Measurements from ENCODE around the gene TMEM255B. TPM values are rescaled to one million over a fixed set of nuclear protein-coding genes. Genes with fewer than 3 reads are reported as not detected.

The TMEM255B gene
- total RNA-seq, 2 experiments from 2014 or later = 1.0 to 1.2 TPM

- TF ChIP-seq, protein P1, sequence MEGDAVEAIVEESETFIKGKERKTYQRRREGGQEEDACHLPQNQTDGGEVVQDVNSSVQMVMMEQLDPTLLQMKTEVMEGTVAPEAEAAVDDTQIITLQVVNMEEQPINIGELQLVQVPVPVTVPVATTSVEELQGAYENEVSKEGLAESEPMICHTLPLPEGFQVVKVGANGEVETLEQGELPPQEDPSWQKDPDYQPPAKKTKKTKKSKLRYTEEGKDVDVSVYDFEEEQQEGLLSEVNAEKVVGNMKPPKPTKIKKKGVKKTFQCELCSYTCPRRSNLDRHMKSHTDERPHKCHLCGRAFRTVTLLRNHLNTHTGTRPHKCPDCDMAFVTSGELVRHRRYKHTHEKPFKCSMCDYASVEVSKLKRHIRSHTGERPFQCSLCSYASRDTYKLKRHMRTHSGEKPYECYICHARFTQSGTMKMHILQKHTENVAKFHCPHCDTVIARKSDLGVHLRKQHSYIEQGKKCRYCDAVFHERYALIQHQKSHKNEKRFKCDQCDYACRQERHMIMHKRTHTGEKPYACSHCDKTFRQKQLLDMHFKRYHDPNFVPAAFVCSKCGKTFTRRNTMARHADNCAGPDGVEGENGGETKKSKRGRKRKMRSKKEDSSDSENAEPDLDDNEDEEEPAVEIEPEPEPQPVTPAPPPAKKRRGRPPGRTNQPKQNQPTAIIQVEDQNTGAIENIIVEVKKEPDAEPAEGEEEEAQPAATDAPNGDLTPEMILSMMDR (IDR thresholded peaks at IDR 0.05) = no peak
- DNase-seq (no peak), ATAC-seq (ENCODE audit: poor library complexity) (no peak)
- Histone ChIP-seq H3K36me3 (ENCODE audit: insufficient read depth, low read length) (no peaks in the 10 kb centered on the region), H3K4me1 (ENCODE audit: insufficient read depth, low read length) (no peaks in the 10 kb centered on the region), H3K27me3 (ENCODE audit: control insufficient read depth in 1 of 2, insufficient read depth in 2 of 2, low read length in 2 of 2) (peaks cover 0 to 6% of the 10 kb centered on the region in 2 experiments), H3K4me3 (ENCODE audit: low read length) (no peak overlapping the region), H3K9me3 (ENCODE audit: control insufficient read depth in 1 of 2, insufficient read depth in 1 of 2, low read length in 2 of 2) (no peaks in the 10 kb centered on the region), H3K27ac (ENCODE audit: low read depth in 1 of 2, low read length in 2 of 2) (no peak overlapping the region)
- ChIA-PET POLR2A (no interaction called here), CTCF (no interaction called here)
- no peaks in the 10 kb centered on the region for H3K36me3 Mint-ChIP-seq (ENCODE audit: low read depth)
- intact Hi-C loops (cut with DNase I, micrococcal nuclease) = no loop called here
- H3K4me1 Mint-ChIP-seq (ENCODE audit: low read depth) = no peaks in the 10 kb centered on the region
- H3K27me3 Mint-ChIP-seq = peaks cover 11% of the 10 kb centered on the region
- no peaks in the 10 kb centered on the region for H3K9me3 Mint-ChIP-seq
- no peak overlapping the region for H3K27ac Mint-ChIP-seq
- H3K4me3 Mint-ChIP-seq = no peak overlapping the region
These were observed 5.9 kb upstream of the TMEM255B start for GRCh38 chr13:113753171-113753570.

DNA sequence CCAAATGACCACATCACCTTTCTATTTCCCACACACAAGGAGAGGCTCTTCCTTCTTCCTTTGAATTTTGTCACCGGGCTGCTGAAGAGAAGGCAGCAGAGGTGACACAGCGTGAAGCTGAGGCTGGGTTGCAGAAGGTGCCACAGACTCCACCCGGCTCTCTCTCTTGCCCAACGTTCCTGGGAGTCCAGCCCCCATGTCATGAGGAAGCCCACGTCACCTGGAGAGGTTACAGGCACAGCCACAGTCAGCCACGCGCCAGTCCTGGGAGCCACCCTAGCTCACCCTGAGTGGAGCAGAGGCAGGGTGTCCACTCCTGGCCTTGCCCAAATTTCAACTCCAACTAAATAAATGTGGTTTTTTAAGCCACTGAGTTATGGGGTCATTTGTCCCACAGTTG is 4.8 kb upstream of the TMEM255B start:
- H3K4me3 ChIP-seq (ENCODE audit: low read length) = no peak overlapping the region
- Mint-ChIP-seq H3K27ac (no peak overlapping the region), H3K27me3 (peaks cover 17% of the 10 kb centered on the region), H3K9me3 (no peaks in the 10 kb centered on the region), H3K4me3 (no peak overlapping the region), H3K36me3 (ENCODE audit: low read depth) (no peaks in the 10 kb centered on the region), H3K4me1 (ENCODE audit: low read depth) (peaks cover 6% of the 10 kb centered on the region)
- no peaks in the 10 kb centered on the region for H3K36me3 ChIP-seq (ENCODE audit: insufficient read depth, low read length)
- ChIA-PET POLR2A (no interaction called here), CTCF (no interaction called here)
- TF ChIP-seq, protein P1 (IDR thresholded peaks at IDR 0.05) = no peak
- no peak overlapping the region for H3K27ac ChIP-seq (ENCODE audit: low read depth in 1 of 2, low read length in 2 of 2)
- peaks cover 0 to 4% of the 10 kb centered on the region in 2 experiments for H3K9me3 ChIP-seq (ENCODE audit: control insufficient read depth in 1 of 2, insufficient read depth in 1 of 2, low read length in 2 of 2)
- DNase-seq = no peak
- no peak for ATAC-seq (ENCODE audit: poor library complexity)
- H3K27me3 ChIP-seq (ENCODE audit: control insufficient read depth in 1 of 2, insufficient read depth in 2 of 2, low read length in 2 of 2) = peaks cover 0 to 8% of the 10 kb centered on the region in 2 experiments
- H3K4me1 ChIP-seq (ENCODE audit: insufficient read depth, low read length) = peaks cover 7% of the 10 kb centered on the region
- intact Hi-C loops (cut with DNase I, micrococcal nuclease) = no loop called here

GRCh38 chr13:113754691-113755090 is 4.3 kb upstream of the TMEM255B start:
- Histone ChIP-seq H3K27ac (ENCODE audit: low read depth in 1 of 2, low read length in 2 of 2) (no peak overlapping the region), H3K4me1 (ENCODE audit: insufficient read depth, low read length) (peaks cover 12% of the 10 kb centered on the region), H3K27me3 (ENCODE audit: control insufficient read depth in 1 of 2, insufficient read depth in 2 of 2, low read length in 2 of 2) (peaks cover 4 to 12% of the 10 kb centered on the region in 2 experiments), H3K9me3 (ENCODE audit: control insufficient read depth in 1 of 2, insufficient read depth in 1 of 2, low read length in 2 of 2) (peaks cover 0 to 4% of the 10 kb centered on the region in 2 experiments), H3K36me3 (ENCODE audit: insufficient read depth, low read length) (no peaks in the 10 kb centered on the region), H3K4me3 (ENCODE audit: low read length) (no peak overlapping the region)
- POLR2A ChIA-PET = no interaction called here
- Mint-ChIP-seq H3K36me3 (ENCODE audit: low read depth) (no peaks in the 10 kb centered on the region), H3K4me1 (ENCODE audit: low read depth) (peaks cover 10% of the 10 kb centered on the region), H3K27me3 (peaks cover 22% of the 10 kb centered on the region), H3K4me3 (no peak overlapping the region), H3K27ac (no peak overlapping the region), H3K9me3 (no peaks in the 10 kb centered on the region)
- intact Hi-C loops (cut with DNase I, micrococcal nuclease) = no loop called here
- DNase-seq = no peak
- TF ChIP-seq, protein P1 (IDR thresholded peaks at IDR 0.05) = no peak
- CTCF ChIA-PET = no interaction called here
- no peak for ATAC-seq (ENCODE audit: poor library complexity)

All from CD4-positive, alpha-beta T cell (primary cell).